OCI-LY7 (cell line): ENCODE results near the gene SULF2. TPM values are rescaled to one million over a fixed set of nuclear protein-coding genes. Genes with fewer than 3 reads are reported as not detected.

Experiments used
- BruUV-seq: library from RNA; stranded (reverse); fragments of 400-500 nt; replicated peaks from 2 replicates; lab custom pipeline; 2021; lab: Mats Ljungman, UMichigan
- CTCF ChIA-PET: fragments of 300-600 bp; sonication (Branson Sonifier 250); formaldehyde crosslinking; loops from one replicate; lab custom pipeline; 2022; ENCODE audit warnings: antibody characterized with exemption; ENCODE audit not compliant: unreplicated experiment; lab: Charles Lee
- POLR2A ChIA-PET: fragments of 300-600 bp; sonication (Branson Sonifier 250); formaldehyde crosslinking; loops from one replicate; lab custom pipeline; 2022; ENCODE audit warnings: antibody characterized with exemption; lab: Charles Lee
- DNase-seq: peaks from one replicate; pipeline ENCODE4 v3.0.0-alpha.2; 2015; ENCODE audit warnings: low spot score
- H2AFZ ChIP-seq: fragments of 200-600 bp; sonication (generic), shearing (Covaris generic); 2 replicates; pipeline ENCODE4 v1.6.1; 2014; ENCODE audit warnings: mild to moderate bottlenecking, antibody characterized with exemption, low read length, moderate library complexity
- H3K27ac ChIP-seq: fragments of 200-600 bp; sonication (generic); 2 replicates; pipeline ENCODE4 v1.5.1; 2014; ENCODE audit warnings: mixed run types, low read depth, mild to moderate bottlenecking, moderate library complexity, low read length, inconsistent platforms; ENCODE audit not compliant: poor library complexity, severe bottlenecking
- H3K36me3 ChIP-seq: fragments of 200-600 bp; sonication (generic); 2 replicates; pipeline ENCODE4 v1.6.1; 2014; ENCODE audit warnings: mild to moderate bottlenecking, antibody characterized with exemption, low read length, moderate library complexity, mixed read lengths; ENCODE audit not compliant: insufficient read depth
- H3K4me1 ChIP-seq: fragments of 200-600 bp; sonication (generic); 2 replicates; pipeline ENCODE4 v1.5.1; 2014; ENCODE audit warnings: mild to moderate bottlenecking, low read length; ENCODE audit not compliant: insufficient read depth, poor library complexity, severe bottlenecking
- H3K4me2 ChIP-seq: fragments of 200-600 bp; sonication (generic); 2 replicates; pipeline ENCODE4 v1.6.1; 2014; ENCODE audit warnings: mild to moderate bottlenecking, low read length
- H3K4me3 ChIP-seq: fragments of 200-600 bp; sonication (generic); 2 replicates; pipeline ENCODE4 v1.5.1; 2014; ENCODE audit warnings: mild to moderate bottlenecking, low read depth, low read length; ENCODE audit not compliant: poor library complexity, severe bottlenecking
- H3K79me2 ChIP-seq: fragments of 200-600 bp; sonication (generic); 2 replicates; pipeline ENCODE4 v1.6.1; 2016; ENCODE audit warnings: low read depth, mild to moderate bottlenecking, low read length, moderate library complexity, mixed read lengths; ENCODE audit not compliant: insufficient read depth
- H3K9me2 ChIP-seq: fragments of 200-600 bp; sonication (generic); 2 replicates; pipeline ENCODE4 v1.6.1; 2016; ENCODE audit warnings: mild to moderate bottlenecking, low read length, mixed read lengths; ENCODE audit not compliant: insufficient read depth
- H3K9me3 ChIP-seq: fragments of 200-600 bp; sonication (generic); 2 replicates; pipeline ENCODE4 v1.6.1; 2014; ENCODE audit warnings: mild to moderate bottlenecking, mixed run types, low read length, mixed read lengths
- H4K20me1 ChIP-seq: fragments of 200-600 bp; sonication (generic); 2 replicates; pipeline ENCODE4 v1.6.1; 2014; ENCODE audit warnings: mild to moderate bottlenecking, antibody characterized with exemption, low read length, moderate library complexity, mixed read lengths; ENCODE audit not compliant: insufficient read depth
- EZH2phosphoT487 ChIP-seq: fragments of 200-600 bp; sonication (generic); IDR thresholded peaks from 2 replicates; pipeline ENCODE4 v1.6.1; 2018; ENCODE audit warnings: low read depth, borderline replicate concordance, mild to moderate bottlenecking, mixed run types, antibody characterized with exemption, low read length, moderate library complexity, mixed read lengths
- intact Hi-C: fragments of 100-400 bp; cut with micrococcal nuclease; formaldehyde crosslinking; loops from one replicate; pipeline ENCODE4 v1.10.0; 2022; ENCODE audit not compliant: unreplicated experiment
- total RNA-seq, 2 experiments: library from RNA; depleted of rRNA in 1 of 2; stranded (reverse); fragments of >200 nt in 1 of 2; shearing (Covaris generic) in 1 of 2; gene quantifications; 2 replicates each; pipeline ENCODE4 v1.2.3, GENCODE V29; 2014 to 2022
- TF ChIP-seq, protein P1 (sequence below): fragments of 200-600 bp; sonication (generic); conservative IDR thresholded peaks from 2 replicates; pipeline ENCODE4 v1.5.1; 2014; ENCODE audit warnings: mild to moderate bottlenecking, antibody characterized with exemption, low read length, moderate library complexity, mixed read lengths

Gene SULF2
- total RNA-seq, 2 experiments from 2014 or later: 0.03 to 0.51 TPM

DNA sequence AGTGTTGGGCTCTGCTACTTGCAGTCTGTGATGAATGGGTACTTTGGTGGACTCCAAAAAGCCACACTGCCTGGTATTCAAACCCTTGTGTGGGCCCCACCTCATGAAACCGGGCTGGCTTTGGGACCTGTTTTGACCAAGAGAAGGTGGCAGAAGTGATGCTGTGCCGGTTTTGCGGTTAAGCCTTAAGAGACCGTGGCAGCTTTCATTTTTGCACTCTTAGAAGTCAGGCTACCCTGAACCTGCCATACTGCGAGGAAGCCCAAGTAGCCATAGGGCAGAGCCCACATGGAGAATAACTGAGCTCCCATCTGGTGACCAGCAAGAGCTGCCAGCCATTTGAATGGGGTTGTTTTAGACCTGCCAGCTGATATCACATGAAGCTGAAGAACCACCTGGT, 10.2 kb downstream of the SULF2 start:
- no TSS peak for BruUV-seq
- H3K36me3 ChIP-seq: no peaks in the 10 kb centered on the region
- H3K4me2 ChIP-seq: no peak overlapping the region
- no peak overlapping the region for H3K27ac ChIP-seq
- no peaks in the 10 kb centered on the region for H3K9me3 ChIP-seq
- no peak overlapping the region for H2AFZ ChIP-seq
- no peaks in the 10 kb centered on the region for H3K79me2 ChIP-seq
- intact Hi-C loops: loop anchor here (5.0 kb wide), 1 partner anchor 48 kb away; no protein-coding TSS in a partner anchor
- ChIA-PET POLR2A (interaction anchor here (0.5 kb wide), 1 partner anchor 1247 kb away, joined by 3 read pairs; no protein-coding TSS in a partner anchor), CTCF (no interaction called here)
- H3K4me1 ChIP-seq: no peaks in the 10 kb centered on the region
- no peaks in the 10 kb centered on the region for H3K9me2 ChIP-seq
- DNase-seq: no peak
- no peak for TF ChIP-seq EZH2phosphoT487
- TF ChIP-seq, protein P1, sequence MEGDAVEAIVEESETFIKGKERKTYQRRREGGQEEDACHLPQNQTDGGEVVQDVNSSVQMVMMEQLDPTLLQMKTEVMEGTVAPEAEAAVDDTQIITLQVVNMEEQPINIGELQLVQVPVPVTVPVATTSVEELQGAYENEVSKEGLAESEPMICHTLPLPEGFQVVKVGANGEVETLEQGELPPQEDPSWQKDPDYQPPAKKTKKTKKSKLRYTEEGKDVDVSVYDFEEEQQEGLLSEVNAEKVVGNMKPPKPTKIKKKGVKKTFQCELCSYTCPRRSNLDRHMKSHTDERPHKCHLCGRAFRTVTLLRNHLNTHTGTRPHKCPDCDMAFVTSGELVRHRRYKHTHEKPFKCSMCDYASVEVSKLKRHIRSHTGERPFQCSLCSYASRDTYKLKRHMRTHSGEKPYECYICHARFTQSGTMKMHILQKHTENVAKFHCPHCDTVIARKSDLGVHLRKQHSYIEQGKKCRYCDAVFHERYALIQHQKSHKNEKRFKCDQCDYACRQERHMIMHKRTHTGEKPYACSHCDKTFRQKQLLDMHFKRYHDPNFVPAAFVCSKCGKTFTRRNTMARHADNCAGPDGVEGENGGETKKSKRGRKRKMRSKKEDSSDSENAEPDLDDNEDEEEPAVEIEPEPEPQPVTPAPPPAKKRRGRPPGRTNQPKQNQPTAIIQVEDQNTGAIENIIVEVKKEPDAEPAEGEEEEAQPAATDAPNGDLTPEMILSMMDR: no peak
- H3K4me3 ChIP-seq: no peak overlapping the region
- no peaks in the 10 kb centered on the region for H4K20me1 ChIP-seq

GRCh38 chr20:47774131-47774777, 11.0 kb downstream of the SULF2 start:
- ChIA-PET POLR2A (interaction anchor here (0.6 kb wide), 1 partner anchor 646 kb away, joined by 5 read pairs; no protein-coding TSS in a partner anchor), CTCF (no interaction called here)
- Histone ChIP-seq H4K20me1 (no peaks in the 10 kb centered on the region), H3K36me3 (no peaks in the 10 kb centered on the region), H2AFZ (no peak overlapping the region), H3K79me2 (no peaks in the 10 kb centered on the region), H3K9me3 (no peaks in the 10 kb centered on the region), H3K4me3 (no peak overlapping the region), H3K4me1 (no peaks in the 10 kb centered on the region), H3K27ac (no peak overlapping the region), H3K9me2 (no peaks in the 10 kb centered on the region), H3K4me2 (no peak overlapping the region)
- TF ChIP-seq, protein P1: no peak
- no peak for TF ChIP-seq EZH2phosphoT487
- BruUV-seq: no TSS peak
- intact Hi-C loops: no loop called here
- no peak for DNase-seq

- Histone ChIP-seq H3K27ac (no peak overlapping the region), H3K4me2 (no peak overlapping the region), H3K9me3 (no peaks in the 10 kb centered on the region), H3K4me1 (no peaks in the 10 kb centered on the region), H3K79me2 (no peaks in the 10 kb centered on the region), H3K36me3 (no peaks in the 10 kb centered on the region), H3K9me2 (no peaks in the 10 kb centered on the region), H4K20me1 (no peaks in the 10 kb centered on the region), H3K4me3 (no peak overlapping the region), H2AFZ (no peak overlapping the region)
- no TSS peak for BruUV-seq
- CTCF ChIA-PET: no interaction called here
- no peak for TF ChIP-seq EZH2phosphoT487
- TF ChIP-seq, protein P1: no peak
- intact Hi-C loops: no loop called here
- DNase-seq: no peak
- POLR2A ChIA-PET: interaction anchor here (0.6 kb wide), 1 partner anchor 646 kb away, joined by 5 read pairs; no protein-coding TSS in a partner anchor
Measured at GRCh38 chr20:47773371-47773786, 11.9 kb downstream of the SULF2 start.
